ENCODE data around the gene NUDT22.

- TF ChIP-seq CTCF (IDR thresholded peaks at IDR 0.05) (no peak), POLR2A (IDR thresholded peaks at IDR 0.05) (no peak)
Measured at GRCh38 chr11:64234647-64235379, 8.7 kb downstream of the NUDT22 start.
